Activated CD4-positive, alpha-beta T cell treated with anti-CD3 and anti-CD28 coated beads, Interleukin-2, amount 50 U/mL, for 24 hours (primary cell): ENCODE data around the gene SEC22B.
"Not testable (repeated sequence)": the region's sequence is repeated elsewhere in the genome, so short reads cannot be mapped to it uniquely, and the experiment has no call there.

Experiments used
- DNase-seq, 2 donors: peaks; one replicate each; pipeline ENCODE4 v3.0.0-alpha.2; 2020; ENCODE audit warnings: low read depth in 1 of 2, low spot score in 1 of 2

The SEC22B gene

GRCh38 chr1:120117371-120118177 is 58.7 kb downstream of the SEC22B start:
- not testable (repeated sequence) for DNase-seq

GRCh38 chr1:120116094-120116493 is 60.2 kb downstream of the SEC22B start:
- DNase-seq, result not testable (repeated sequence)

GRCh38 chr1:120113134-120113533 is 63.2 kb downstream of the SEC22B start:
- DNase-seq, result not testable (repeated sequence)

- DNase-seq, result not testable (repeated sequence)
Observed at GRCh38 chr1:120112212-120112611, 64.1 kb downstream of the SEC22B start.

GRCh38 chr1:120111771-120112170 is 64.5 kb downstream of the SEC22B start:
- DNase-seq, result not testable (repeated sequence)

- not testable (repeated sequence) for DNase-seq
Observed at GRCh38 chr1:120111008-120111407, 65.3 kb downstream of the SEC22B start.

- not testable (repeated sequence) for DNase-seq
Observed at GRCh38 chr1:120109656-120110055, 66.7 kb downstream of the SEC22B start.

- DNase-seq, result not testable (repeated sequence)
Observed at GRCh38 chr1:120109180-120109579, 67.1 kb downstream of the SEC22B start.

GRCh38 chr1:120105288-120105687 is 71.0 kb downstream of the SEC22B start:
- not testable (repeated sequence) for DNase-seq

- not testable (repeated sequence) for DNase-seq
Observed at GRCh38 chr1:120103768-120104167, 72.6 kb downstream of the SEC22B start.

GRCh38 chr1:120101593-120101992 is 74.7 kb downstream of the SEC22B start:
- not testable (repeated sequence) for DNase-seq
